ENCODE data around the gene CENPF.
"Not testable (repeated sequence)": the region's sequence is repeated elsewhere in the genome, so short reads cannot be mapped to it uniquely, and the experiment has no call there.

CENPF gene

DNA sequence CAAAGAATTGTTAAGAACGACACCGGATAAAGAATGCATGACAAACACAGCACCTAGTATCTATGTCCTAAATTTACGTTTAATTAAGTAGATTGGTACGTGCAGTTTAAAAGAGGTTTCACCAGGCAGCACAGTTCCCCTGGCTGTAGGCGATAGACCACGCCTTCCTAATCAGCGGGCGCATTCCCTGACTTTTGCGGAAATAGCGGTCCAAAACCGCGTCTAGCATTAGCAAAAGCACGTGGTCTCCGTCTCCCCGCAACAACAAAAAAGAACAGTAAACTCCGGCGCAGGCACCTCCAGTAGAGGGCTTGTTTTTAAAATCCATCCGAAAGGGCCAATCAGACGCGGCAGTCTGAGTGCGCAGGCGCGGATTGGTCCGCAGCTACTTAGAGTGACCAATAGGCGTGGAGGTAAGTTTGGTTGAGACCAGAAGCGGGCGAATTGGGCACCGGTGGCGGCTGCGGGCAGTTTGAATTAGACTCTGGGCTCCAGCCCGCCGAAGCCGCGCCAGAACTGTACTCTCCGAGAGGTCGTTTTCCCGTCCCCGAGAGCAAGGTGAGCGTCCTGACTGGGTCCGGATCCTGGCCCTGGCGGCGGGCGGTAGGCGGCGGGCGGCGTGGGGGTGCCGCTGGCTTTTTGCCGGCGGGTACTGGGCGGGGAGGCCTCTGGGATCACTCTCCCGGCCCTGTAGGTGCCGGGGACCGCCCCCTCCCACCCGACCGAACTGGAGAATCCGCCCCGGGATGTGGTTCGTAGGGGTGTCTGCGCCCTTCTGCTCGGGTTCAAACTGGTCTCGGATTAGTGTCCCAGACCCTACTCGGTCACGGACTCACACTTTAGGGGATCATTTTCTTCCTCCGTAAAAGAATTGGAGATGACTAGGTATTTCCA is at the start of gene CENPF:
Gene CENPF (plus strand): TSS at position 432 of the 894 bp plus-strand sequence. CDS start 10,560 bp downstream, outside the sequence.
- peak; percentile 90 for DNase-seq (ENCODE audit: low read depth)

DNA sequence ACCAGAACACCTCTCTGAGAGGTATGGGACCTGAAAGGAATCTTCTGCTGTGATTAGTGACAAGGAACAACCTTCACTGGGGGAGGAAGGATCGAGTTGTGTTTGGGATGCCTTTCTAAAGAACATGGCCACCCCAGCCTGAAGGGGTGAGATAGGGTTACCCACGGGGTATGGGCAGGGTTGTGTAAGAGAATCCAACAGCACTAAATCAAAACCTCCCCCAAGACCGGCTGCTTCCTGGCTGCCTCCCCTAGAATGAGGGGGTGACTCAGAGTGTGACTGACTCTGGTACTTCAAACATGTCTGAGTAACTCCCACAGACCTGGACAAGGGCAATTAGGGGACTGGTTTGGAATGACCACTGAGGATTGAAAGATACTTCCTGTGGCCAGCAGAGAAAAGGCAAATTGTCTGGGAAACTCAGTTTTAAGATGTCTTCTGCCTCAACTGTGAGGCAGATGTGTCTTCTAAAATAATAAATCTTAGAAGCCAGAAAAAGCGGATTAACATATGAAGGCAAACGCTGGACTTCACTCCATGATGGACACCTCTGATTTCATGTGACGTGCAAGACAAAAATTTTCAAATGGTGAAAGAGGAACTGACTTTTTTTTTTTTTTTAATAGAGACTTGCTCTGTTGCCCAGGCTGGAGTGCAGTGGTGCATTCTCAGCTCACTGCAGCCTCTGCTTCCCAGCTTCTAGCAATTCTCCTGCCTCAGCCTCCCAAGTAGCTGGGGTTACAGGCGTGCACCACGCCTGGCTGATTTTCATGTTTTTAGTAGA is 44.9 kb upstream of the CENPF start:
- DNase-seq (ENCODE audit: low read depth) = no peak

DNA sequence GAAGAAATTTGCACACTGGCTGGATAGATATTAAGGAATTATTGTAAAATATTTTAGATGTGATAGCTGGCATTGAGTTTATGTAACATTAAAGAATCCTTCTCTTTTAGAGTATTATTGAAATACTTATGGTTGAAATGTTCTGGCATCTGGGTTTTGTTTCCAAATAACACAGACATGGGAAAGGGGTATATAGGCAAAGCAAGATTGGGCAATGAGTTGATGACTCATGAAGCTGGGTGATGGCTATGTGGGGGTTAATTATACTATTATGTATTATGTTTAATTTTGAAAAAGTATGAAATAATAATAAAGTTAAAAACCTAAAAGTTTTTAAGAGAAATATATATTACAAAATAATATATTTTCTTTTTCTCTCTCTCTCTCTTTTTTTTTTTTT is 39.1 kb upstream of the CENPF start:
- DNase-seq (ENCODE audit: low read depth) = no peak

DNA sequence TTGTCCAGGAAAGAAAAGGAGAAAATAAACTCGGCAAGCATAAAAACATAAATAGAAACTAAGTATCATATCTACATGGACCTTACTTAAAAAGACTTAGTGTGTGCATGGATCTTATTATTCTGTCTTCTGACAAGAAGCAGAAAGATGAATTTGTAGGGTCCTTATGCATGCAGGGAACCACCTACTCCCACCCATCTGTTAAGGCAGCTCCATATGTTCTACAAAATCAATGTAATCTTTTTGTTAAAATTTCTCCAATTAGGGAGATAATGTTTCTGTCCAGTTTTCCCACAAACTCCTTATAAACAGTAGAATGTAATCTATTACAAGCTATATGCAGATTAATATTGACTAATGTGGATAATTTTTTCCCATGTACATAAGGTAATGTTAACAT is 37.7 kb upstream of the CENPF start:
- no peak for DNase-seq (ENCODE audit: low read depth)

DNA sequence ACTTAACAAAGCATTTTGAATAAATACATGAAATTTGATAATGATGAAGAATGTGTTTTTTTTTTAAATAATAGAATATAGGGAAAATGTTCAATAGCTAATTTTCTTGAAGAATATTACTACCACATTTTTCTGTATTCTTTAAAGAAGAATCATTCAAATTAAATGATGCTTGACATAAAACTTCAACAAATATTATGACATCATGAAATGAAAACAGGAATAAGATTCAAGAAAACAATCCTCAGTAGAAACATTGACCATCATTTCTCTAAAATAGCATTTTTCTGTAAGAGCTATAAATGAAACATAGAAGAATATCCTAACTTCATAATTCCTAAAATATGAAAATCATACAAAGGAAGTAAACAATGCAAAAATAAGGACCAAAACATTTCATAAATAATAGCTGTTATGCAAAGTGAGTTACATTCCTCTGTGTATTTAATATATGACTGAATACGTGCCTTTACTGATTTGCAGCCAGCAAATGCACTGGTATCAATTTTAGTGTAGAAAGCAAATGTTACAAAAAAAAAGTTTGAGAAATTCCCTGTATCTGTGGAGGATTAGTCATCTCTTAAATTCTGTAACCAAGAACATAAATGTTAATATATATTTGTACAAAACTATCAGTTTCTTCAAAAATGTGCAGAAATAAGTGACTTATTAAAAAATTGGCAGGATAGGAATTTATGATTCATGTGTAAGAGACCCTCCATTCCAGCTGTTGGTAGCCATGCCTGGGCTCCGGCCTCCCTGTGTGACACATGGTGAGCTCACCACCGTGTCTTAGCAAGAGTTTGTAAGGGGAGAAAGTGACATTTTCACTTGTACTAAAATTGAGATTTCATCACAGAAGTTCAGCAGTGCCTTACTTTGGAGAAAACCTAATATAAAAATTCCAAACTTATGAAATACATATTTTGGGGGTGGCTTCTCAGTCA is 36.6 kb upstream of the CENPF start:
- DNase-seq (ENCODE audit: low read depth) = no peak

DNA sequence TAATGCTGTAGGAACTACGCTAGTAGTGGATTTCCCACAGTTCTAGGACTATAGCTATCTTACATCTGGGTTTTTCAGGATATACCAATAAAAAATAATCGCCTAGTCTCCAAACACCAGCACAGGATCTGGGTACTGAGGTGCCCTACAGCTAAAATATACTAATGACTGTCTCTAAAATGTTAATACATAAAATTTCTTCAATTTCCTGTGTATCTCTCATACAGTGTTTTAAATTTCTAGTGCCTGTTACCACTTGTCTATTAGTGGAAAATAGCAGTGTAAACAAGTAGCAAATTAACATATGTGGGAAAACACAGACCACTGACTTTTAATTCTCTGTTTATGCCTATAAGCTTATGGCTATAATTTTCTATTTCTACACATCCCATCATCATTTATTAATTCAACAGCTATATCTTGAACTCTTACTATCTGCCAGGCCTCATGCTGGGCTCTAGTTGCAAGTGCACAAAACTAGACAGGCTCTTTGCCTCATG is 35.5 kb upstream of the CENPF start:
- no peak for DNase-seq (ENCODE audit: low read depth)

GRCh38 chr1:214568328-214568727 is 34.7 kb upstream of the CENPF start:
- DNase-seq (ENCODE audit: low read depth) = no peak

- no peak for DNase-seq (ENCODE audit: low read depth)
Measured at GRCh38 chr1:214569357-214570004, 33.5 kb upstream of the CENPF start.

DNA sequence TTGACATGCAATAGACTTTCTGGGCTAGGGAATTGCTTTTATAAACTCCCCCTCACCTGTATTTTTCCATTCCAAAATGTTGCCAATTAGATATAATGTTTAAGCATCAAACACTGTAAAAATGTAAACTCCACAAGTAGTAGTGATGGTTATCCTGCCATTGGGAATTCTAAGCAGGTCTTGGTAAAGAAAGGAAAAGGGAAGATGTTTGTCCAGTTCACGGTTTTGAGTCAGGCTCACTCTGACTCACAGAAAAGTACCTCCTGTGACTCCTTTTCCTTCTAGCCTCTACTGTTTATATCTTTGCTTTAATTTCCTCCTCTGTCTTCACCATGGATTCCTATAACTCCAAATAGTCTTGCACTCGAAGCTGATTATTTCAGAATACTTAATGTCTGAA is 32.6 kb upstream of the CENPF start:
- DNase-seq (ENCODE audit: low read depth) = no peak

DNA sequence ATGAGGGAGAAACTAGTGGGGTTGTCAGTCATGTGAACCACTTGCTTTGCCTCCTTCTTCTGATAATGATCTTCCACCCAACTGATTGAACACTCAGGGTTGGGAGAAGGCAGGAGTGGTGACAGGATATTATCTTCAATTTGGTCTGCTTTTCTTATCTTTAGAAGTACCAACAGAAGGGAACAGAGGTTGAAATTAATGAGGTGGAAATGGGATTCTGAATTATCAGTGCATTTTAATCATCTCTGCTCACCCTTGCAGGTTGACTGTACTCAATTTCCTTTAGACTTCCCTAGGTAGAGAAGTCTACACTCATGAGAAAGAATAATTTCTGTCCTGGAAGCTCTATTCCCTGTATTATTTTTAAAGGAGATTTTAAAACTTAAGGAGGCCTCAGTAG is 31.7 kb upstream of the CENPF start:
- DNase-seq (ENCODE audit: low read depth) = no peak

- DNase-seq (ENCODE audit: low read depth) = no peak
Measured at GRCh38 chr1:214573386-214574318, 29.3 kb upstream of the CENPF start.

DNA sequence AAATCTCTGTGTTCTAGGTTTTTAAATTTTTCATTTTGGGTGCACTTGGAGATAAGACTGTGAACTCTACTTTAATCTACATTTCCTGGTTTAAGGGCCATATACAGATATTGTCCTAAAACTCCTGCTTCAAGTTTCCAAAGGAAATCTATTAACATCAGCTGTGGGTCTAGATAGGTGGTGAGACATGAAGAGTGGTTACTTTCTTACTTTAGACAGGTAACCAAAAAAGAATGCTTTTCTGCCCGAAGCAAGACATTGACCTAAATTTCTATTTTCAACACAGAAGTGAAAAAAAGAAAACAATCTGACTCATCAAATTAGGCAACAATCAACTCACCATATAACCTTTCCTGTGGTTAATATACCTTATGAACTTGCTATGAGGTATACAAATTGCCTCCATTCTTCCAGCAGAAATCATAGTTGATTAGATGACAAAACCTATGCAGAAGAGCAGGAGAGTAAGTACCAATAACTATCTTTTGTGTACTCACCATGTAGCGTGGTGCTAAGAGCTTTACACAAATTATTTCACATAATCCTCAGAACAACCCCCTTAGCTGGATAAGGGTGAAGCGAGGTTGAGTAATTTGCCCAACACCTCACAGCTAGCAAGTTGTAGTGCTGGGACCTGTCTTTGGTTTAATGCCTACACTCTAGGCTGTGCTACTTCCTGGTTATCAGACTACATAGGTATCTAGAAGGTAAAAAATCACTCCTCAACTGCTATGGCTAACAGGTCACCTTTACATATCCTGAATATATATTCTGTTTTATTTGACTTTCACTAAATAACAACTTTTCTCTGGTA is 28.2 kb upstream of the CENPF start:
- no peak for DNase-seq (ENCODE audit: low read depth)

GRCh38 chr1:214576120-214576519 is 26.9 kb upstream of the CENPF start:
- DNase-seq (ENCODE audit: low read depth) = not testable (repeated sequence)

- no peak for DNase-seq (ENCODE audit: low read depth)
Measured at GRCh38 chr1:214579183-214579582, 23.8 kb upstream of the CENPF start.

DNA sequence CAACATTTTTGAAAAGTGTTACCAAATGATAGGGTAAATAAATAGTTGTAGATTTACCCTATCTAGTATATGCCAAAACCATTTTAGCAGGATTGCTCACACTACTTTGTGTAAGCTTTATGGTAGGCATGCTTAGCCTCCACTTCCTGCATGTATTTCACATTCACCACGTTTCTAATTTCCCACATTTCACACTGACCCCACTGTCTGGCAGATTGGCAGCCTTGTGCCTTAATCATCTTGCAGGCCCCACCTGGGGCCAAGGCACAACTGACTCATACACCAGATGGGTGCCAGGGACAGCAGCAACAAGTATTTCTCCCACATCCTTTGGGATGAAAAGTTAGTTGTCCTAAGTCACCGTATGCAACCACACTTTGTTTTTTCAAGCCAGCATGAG is 21.2 kb upstream of the CENPF start:
- DNase-seq (ENCODE audit: low read depth) = no peak

DNA sequence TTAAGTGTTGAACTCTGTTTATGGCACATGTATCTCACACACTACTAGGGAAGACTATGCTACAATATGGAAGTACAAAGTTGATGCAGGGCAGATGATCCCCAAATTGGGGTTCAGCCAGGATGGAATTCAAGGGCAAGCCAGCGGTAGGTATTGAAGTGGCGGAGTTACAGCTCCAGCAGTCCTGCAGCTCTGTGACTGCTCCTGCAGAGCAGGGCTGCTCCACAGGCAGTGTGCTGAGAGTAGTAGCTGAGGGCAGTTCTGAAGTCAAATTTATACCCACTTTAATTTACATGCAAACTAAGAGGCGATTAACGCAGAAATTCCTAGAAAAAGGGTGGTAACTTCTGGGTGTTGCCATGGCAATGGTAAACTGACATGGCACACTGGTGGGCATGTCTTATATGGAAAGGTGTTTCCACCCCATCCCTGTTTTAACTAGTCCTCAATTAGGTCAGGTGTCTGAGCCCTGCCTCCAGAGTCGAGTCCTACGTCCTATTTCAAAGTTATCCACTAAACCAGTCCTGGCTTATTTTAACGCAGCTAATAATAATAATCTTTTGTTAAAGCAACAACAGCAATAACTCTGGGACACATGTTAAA is 20.6 kb upstream of the CENPF start:
- DNase-seq (ENCODE audit: low read depth) = no peak

- DNase-seq (ENCODE audit: low read depth) = no peak
Measured at GRCh38 chr1:214583113-214583512, 19.9 kb upstream of the CENPF start.

DNA sequence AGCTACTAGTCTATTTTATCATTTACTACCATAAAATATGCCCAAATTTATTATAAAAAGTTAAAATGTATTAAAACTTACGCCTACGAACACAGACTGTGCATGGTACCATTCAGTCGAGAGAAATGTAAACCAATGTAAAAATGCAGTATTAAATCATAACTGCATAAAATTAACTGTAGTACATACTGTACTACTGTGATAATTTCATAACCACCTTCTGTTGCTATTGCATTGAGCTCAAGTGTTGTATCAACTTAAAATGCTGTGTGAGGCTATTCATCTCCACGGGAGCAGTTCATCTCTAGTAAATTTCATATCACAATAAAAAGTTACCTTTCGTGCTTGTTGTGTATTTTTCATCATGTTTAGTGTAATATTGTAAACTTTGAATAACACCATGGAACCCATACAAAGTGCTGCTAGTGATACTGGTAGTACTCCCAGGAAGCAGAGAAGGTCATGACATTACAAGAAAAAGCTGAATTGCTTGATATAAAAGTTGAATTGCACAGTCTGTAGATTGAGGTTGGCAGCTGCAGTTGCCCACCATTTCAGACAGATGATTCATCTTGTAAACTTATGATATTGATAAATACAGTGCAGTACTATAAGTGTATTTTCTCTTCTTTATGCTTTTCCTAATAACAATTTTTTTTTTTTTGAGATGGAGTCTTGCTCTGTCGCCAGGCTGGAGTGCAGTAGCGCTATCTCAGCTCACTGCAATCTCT is 19.0 kb upstream of the CENPF start:
- no peak for DNase-seq (ENCODE audit: low read depth)

All from activated T-cell treated with anti-CD3 and anti-CD28 coated beads for 24 hours (primary cell).